GM18511 (cell line): ENCODE results near the gene LRP2BP.
"Not testable (repeated sequence)": the region's sequence is repeated elsewhere in the genome, so short reads cannot be mapped to it uniquely, and the experiment has no call there.

Source experiments
- ATAC-seq: cut with Tn5 transposase; IDR thresholded peaks from one replicate; pipeline ENCODE4 v1.9.1; 2021; ENCODE audit warnings: mild to moderate bottlenecking, moderate library complexity; ENCODE audit not compliant: unreplicated experiment

LRP2BP gene

DNA sequence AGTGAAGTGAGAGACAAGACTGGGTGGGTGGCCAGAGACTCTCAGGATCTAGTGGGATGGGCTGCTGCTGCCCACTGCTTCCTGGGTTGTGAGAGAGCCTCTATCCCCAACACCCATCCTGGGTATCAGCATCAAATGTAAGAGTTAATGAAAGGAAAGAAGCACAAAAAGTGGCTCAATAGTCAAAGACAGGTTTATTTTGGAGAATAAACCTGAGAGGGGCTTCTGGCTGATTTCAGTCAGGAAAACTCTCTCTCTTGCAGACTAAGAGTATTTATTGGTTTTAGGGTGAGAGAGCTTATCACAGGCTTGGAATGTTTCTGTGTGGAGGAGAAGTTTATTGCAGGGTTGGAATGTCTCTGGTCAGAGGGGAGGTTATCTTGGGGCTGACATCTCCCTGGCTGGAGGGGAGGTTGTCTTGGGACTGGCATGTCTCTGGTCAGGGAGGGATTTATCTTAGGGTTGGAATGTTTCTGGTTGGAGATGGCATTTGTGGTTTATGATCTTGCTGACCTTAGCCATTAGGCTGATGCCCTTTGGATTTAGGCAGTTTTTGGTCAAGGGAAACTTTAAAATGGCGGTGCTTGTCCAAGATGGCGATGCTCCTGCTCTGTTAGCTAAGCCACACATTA lies 65.7 kb downstream of the LRP2BP start:
- not testable (repeated sequence) for ATAC-seq

DNA sequence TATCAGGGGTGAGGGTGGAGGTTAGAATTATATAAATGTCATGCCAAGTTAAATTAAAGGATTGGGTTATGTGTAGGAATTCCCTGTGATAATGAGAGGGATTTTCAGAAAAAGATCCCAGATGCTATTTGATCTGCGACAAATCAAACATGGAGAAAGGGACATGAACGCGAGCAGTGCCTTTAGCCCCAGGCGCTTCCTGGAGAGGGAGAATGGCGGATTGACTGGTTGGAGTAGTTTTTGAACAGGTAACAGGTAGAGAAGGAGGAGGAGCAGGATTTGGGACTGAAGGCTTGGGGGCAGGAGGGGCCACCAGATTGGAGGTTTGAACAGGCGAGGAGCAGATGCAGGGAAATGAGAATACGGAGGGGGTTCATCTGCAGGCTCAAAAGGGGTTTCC lies 67.1 kb downstream of the LRP2BP start:
- no peak for ATAC-seq

DNA sequence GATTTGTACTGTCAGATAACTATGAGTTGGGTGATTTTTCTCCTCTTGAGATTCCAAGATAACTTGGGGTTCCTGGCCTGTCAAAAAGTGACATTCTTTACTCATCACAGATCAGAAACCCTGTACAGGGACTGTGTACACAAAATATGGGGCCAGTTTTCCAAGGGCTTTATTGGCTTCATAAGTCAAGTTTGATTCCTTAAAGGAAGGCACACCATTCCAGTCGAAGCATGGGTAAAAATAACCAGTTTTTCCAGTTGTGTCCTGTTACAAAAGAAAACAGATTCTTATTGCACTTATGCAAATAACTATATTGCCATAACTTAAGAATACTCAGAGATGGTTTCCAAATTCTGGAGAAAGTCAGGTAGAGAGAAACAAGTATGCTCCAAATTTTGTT lies 70.0 kb downstream of the LRP2BP start:
- not testable (repeated sequence) for ATAC-seq

DNA sequence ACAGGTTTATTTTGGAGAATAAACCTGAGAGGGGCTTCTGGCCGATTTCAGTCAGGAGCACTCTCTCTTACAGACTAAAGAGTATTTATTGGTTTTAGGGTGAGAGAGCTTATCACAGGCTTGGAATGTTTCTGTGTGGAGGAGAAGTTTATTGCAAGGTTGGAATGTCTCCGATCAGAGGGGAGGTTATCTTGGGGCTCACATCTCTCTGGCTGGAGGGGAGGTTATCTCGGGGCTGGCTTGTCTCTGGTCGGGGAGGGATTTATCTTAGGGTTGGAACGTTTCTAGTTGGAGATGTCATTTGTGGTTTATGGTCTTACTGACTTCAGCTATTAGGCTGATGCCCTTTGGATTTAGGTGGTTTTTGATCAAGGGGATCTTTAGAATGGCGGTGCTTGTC lies 71.4 kb downstream of the LRP2BP start:
- ATAC-seq: not testable (repeated sequence)

DNA sequence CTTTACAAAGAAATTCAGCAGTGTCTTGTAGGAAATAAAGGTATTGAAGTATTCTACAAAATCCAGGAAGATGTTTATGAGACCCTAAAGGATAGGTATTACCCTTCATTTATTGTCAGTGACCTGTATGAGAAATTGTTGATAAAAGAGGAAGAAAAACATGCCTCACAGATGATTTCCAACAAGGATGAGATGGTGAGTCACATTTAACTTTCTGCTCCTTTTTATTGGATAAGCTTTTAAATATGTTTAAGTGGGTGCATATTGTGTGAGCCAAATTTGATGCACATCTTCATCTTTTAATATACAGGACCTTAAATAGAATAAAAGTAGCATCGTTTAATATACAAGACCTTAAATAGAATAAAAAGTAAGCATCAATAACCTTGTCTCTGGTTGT lies 72.1 kb downstream of the LRP2BP start:
- ATAC-seq: no peak

DNA sequence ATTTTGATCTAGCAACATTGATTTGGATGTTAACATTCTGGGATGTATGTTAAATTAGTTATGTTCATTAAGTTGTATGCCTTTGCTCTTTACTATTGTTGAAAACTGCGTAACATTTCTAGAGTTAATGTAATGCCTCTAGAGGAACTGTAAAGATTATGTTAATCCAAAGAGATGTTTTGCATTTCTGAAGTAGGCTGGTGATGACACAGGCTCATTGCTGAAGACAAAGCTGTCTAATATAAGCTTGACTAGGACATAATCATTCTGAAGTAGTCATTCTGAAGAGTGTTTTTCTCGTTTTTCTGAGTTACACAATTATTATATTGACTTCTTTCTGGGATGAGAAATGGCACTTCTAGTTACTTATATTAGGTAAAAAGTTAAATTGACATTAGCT lies 72.9 kb downstream of the LRP2BP start:
- no peak for ATAC-seq

DNA sequence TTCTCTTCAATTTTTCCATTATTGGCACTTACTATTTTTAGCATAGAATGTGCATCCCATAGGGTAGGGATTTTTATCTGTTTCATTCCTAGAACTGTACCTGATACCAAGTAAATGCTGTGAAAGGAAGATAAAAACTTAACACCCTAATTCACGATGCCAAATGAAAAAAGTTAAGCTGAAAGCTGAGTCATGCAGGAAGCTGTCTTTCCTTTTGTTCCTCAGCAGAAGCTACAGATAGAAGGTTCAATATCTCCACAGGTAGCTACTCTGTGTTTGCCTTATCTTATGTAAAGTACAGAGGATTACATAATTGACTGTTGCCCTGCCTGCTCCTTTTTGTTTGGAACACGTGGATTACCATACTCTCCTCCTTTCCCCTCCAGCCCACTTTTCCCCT lies 77.0 kb downstream of the LRP2BP start:
- peak; percentile 51 for ATAC-seq

DNA sequence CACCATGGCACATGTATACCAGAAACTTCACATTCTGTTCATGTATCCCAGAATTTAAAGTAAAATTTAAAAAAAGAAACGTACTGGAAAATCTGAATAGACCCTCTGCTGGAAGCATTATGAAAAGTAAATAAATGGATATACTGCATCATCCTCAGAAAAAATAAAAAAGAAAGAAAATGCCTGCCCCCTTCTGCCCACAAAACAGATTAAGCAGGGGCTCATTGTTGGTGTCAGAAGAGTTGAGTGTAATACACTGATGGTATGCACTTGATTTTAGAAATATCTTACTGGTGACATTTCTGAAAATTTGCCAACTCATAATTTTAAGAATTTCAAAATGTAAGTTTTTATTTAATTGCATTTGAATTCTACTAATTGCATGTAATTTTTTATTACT lies 77.8 kb downstream of the LRP2BP start:
- no peak for ATAC-seq

DNA sequence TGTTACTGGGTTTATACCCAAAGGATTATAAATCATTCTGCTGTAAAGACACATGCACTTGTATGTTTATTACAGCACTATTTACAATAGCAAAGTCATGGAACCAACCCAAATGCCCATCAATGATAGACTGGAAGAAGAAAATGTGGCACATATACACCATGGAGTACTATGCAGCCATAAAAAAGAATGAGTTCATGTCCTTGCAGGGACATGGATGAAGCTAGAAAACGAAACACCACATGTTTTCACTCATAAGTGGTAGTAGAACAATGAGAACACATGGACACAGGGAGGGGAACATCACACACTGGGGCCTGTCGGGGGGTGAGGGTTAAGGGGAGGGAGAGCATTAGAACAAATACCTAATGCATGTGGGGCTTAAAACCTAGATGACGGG lies 78.3 kb downstream of the LRP2BP start:
- not testable (repeated sequence) for ATAC-seq
